T-helper 1 cell treated with Interleukin-12 subunit alpha and Interleukin-12 subunit beta and Interleukin-4 antibody, amounts not matched to agents 30 μg/mL and 1 μg/mL, for 36 hours (primary cell): Measurements from ENCODE around the gene IL1RAPL2.

Source experiments
- H3K27ac Mint-ChIP-seq: one replicate; pipeline ENCODE4 v1.8.0; 2021; ENCODE audit warnings: mild to moderate bottlenecking, mixed read lengths
- H3K27me3 Mint-ChIP-seq: one replicate; pipeline ENCODE4 v1.8.0; 2021; ENCODE audit warnings: low read depth, mixed read lengths
- H3K36me3 Mint-ChIP-seq: one replicate; pipeline ENCODE4 v1.8.0; 2021; ENCODE audit warnings: low read depth, mixed read lengths
- H3K4me1 Mint-ChIP-seq: one replicate; pipeline ENCODE4 v1.8.0; 2021; ENCODE audit warnings: low read depth, mixed read lengths
- H3K4me3 Mint-ChIP-seq: one replicate; pipeline ENCODE4 v1.8.0; 2021; ENCODE audit warnings: mild to moderate bottlenecking, moderate library complexity, mixed read lengths
- H3K9me3 Mint-ChIP-seq: one replicate; pipeline ENCODE4 v1.8.0; 2021; ENCODE audit warnings: mixed read lengths

Gene IL1RAPL2

GRCh38 chrX:104707572-104707971 is 141.6 kb downstream of the IL1RAPL2 start:
- no peak overlapping the region for H3K27ac Mint-ChIP-seq
- no peaks in the 10 kb centered on the region for H3K4me1 Mint-ChIP-seq
- H3K36me3 Mint-ChIP-seq: no peaks in the 10 kb centered on the region
- no peak overlapping the region for H3K4me3 Mint-ChIP-seq
- H3K9me3 Mint-ChIP-seq: no peaks in the 10 kb centered on the region
- no peaks in the 10 kb centered on the region for H3K27me3 Mint-ChIP-seq

- H3K27me3 Mint-ChIP-seq: no peaks in the 10 kb centered on the region
- no peak overlapping the region for H3K27ac Mint-ChIP-seq
- H3K4me3 Mint-ChIP-seq: no peak overlapping the region
- H3K36me3 Mint-ChIP-seq: no peaks in the 10 kb centered on the region
- no peaks in the 10 kb centered on the region for H3K4me1 Mint-ChIP-seq
- H3K9me3 Mint-ChIP-seq: no peaks in the 10 kb centered on the region
Observed at GRCh38 chrX:104712515-104712914, 146.5 kb downstream of the IL1RAPL2 start.

- Mint-ChIP-seq H3K9me3 (no peaks in the 10 kb centered on the region), H3K36me3 (no peaks in the 10 kb centered on the region)
Observed at GRCh38 chrX:104721854-104722253, 155.9 kb downstream of the IL1RAPL2 start.

GRCh38 chrX:104728456-104728855 is 162.5 kb downstream of the IL1RAPL2 start:
- Mint-ChIP-seq H3K4me3 (no peak overlapping the region), H3K9me3 (no peaks in the 10 kb centered on the region), H3K4me1 (no peaks in the 10 kb centered on the region), H3K27ac (no peak overlapping the region), H3K27me3 (no peaks in the 10 kb centered on the region), H3K36me3 (no peaks in the 10 kb centered on the region)

More at GRCh38 chrX:104721854-104722253, 155.9 kb downstream of the IL1RAPL2 start:
- Mint-ChIP-seq H3K27me3 (no peaks in the 10 kb centered on the region), H3K4me1 (no peaks in the 10 kb centered on the region), H3K27ac (no peak overlapping the region), H3K4me3 (no peak overlapping the region)

- Mint-ChIP-seq H3K27ac (no peak overlapping the region), H3K27me3 (no peaks in the 10 kb centered on the region), H3K4me3 (no peak overlapping the region), H3K36me3 (no peaks in the 10 kb centered on the region), H3K4me1 (no peaks in the 10 kb centered on the region), H3K9me3 (no peaks in the 10 kb centered on the region)
Observed at GRCh38 chrX:104742355-104742754, 176.4 kb downstream of the IL1RAPL2 start.

- no peaks in the 10 kb centered on the region for H3K9me3 Mint-ChIP-seq
- no peaks in the 10 kb centered on the region for H3K4me1 Mint-ChIP-seq
- H3K36me3 Mint-ChIP-seq: no peaks in the 10 kb centered on the region
- H3K4me3 Mint-ChIP-seq: no peak overlapping the region
- no peaks in the 10 kb centered on the region for H3K27me3 Mint-ChIP-seq
- H3K27ac Mint-ChIP-seq: no peak overlapping the region
Observed at GRCh38 chrX:104745152-104745551, 179.2 kb downstream of the IL1RAPL2 start.

GRCh38 chrX:104749951-104750610 is 184.1 kb downstream of the IL1RAPL2 start:
- Mint-ChIP-seq H3K27ac (no peak overlapping the region), H3K27me3 (no peaks in the 10 kb centered on the region), H3K9me3 (no peaks in the 10 kb centered on the region), H3K36me3 (no peaks in the 10 kb centered on the region), H3K4me3 (no peak overlapping the region), H3K4me1 (no peaks in the 10 kb centered on the region)

- no peak overlapping the region for H3K27ac Mint-ChIP-seq
- H3K9me3 Mint-ChIP-seq: peaks cover 14% of the 10 kb centered on the region
- no peaks in the 10 kb centered on the region for H3K27me3 Mint-ChIP-seq
- H3K36me3 Mint-ChIP-seq: no peaks in the 10 kb centered on the region
- no peaks in the 10 kb centered on the region for H3K4me1 Mint-ChIP-seq
- H3K4me3 Mint-ChIP-seq: no peak overlapping the region
Observed at GRCh38 chrX:104762641-104763040, 196.6 kb downstream of the IL1RAPL2 start.

GRCh38 chrX:104789784-104790183 is 223.8 kb downstream of the IL1RAPL2 start:
- H3K9me3 Mint-ChIP-seq: no peaks in the 10 kb centered on the region
- no peaks in the 10 kb centered on the region for H3K4me1 Mint-ChIP-seq
- no peak overlapping the region for H3K27ac Mint-ChIP-seq
- no peak overlapping the region for H3K4me3 Mint-ChIP-seq
- no peaks in the 10 kb centered on the region for H3K27me3 Mint-ChIP-seq
- H3K36me3 Mint-ChIP-seq: no peaks in the 10 kb centered on the region

GRCh38 chrX:104795804-104796203 is 229.8 kb downstream of the IL1RAPL2 start:
- Mint-ChIP-seq H3K9me3 (no peaks in the 10 kb centered on the region), H3K36me3 (no peaks in the 10 kb centered on the region), H3K4me1 (no peaks in the 10 kb centered on the region), H3K27ac (no peak overlapping the region), H3K27me3 (no peaks in the 10 kb centered on the region), H3K4me3 (no peak overlapping the region)

- Mint-ChIP-seq H3K36me3 (no peaks in the 10 kb centered on the region), H3K4me3 (no peak overlapping the region), H3K27me3 (no peaks in the 10 kb centered on the region), H3K4me1 (no peaks in the 10 kb centered on the region), H3K27ac (no peak overlapping the region), H3K9me3 (no peaks in the 10 kb centered on the region)
Observed at GRCh38 chrX:104803219-104803618, 237.2 kb downstream of the IL1RAPL2 start.

- no peaks in the 10 kb centered on the region for H3K27me3 Mint-ChIP-seq
- no peak overlapping the region for H3K27ac Mint-ChIP-seq
- no peaks in the 10 kb centered on the region for H3K4me1 Mint-ChIP-seq
- no peaks in the 10 kb centered on the region for H3K9me3 Mint-ChIP-seq
- no peaks in the 10 kb centered on the region for H3K36me3 Mint-ChIP-seq
- H3K4me3 Mint-ChIP-seq: no peak overlapping the region
Observed at GRCh38 chrX:104806346-104806745, 240.3 kb downstream of the IL1RAPL2 start.

- H3K36me3 Mint-ChIP-seq: no peaks in the 10 kb centered on the region
- H3K4me1 Mint-ChIP-seq: no peaks in the 10 kb centered on the region
- H3K27me3 Mint-ChIP-seq: no peaks in the 10 kb centered on the region
- H3K4me3 Mint-ChIP-seq: no peak overlapping the region
- no peaks in the 10 kb centered on the region for H3K9me3 Mint-ChIP-seq
- H3K27ac Mint-ChIP-seq: no peak overlapping the region
Observed at GRCh38 chrX:104833401-104833800, 267.4 kb downstream of the IL1RAPL2 start.

- no peak overlapping the region for H3K4me3 Mint-ChIP-seq
- no peak overlapping the region for H3K27ac Mint-ChIP-seq
- H3K27me3 Mint-ChIP-seq: no peaks in the 10 kb centered on the region
- no peaks in the 10 kb centered on the region for H3K36me3 Mint-ChIP-seq
- H3K4me1 Mint-ChIP-seq: no peaks in the 10 kb centered on the region
- H3K9me3 Mint-ChIP-seq: peaks cover 8% of the 10 kb centered on the region
Observed at GRCh38 chrX:104842646-104843045, 276.6 kb downstream of the IL1RAPL2 start.

- H3K4me3 Mint-ChIP-seq: no peak overlapping the region
Observed at GRCh38 chrX:104852241-104852640, 286.2 kb downstream of the IL1RAPL2 start.

GRCh38 chrX:104854188-104854587 is 288.2 kb downstream of the IL1RAPL2 start:
- Mint-ChIP-seq H3K36me3 (no peaks in the 10 kb centered on the region), H3K4me1 (peaks cover 3% of the 10 kb centered on the region), H3K27me3 (no peaks in the 10 kb centered on the region), H3K27ac (no peak overlapping the region), H3K9me3 (no peaks in the 10 kb centered on the region), H3K4me3 (no peak overlapping the region)

More at GRCh38 chrX:104852241-104852640, 286.2 kb downstream of the IL1RAPL2 start:
- Mint-ChIP-seq H3K9me3 (no peaks in the 10 kb centered on the region), H3K36me3 (no peaks in the 10 kb centered on the region), H3K27ac (no peak overlapping the region), H3K27me3 (no peaks in the 10 kb centered on the region), H3K4me1 (peaks cover 3% of the 10 kb centered on the region)
